Endothelial cell of umbilical vein (primary cell): ENCODE results near the gene FANCC. TPM values are rescaled to one million over a fixed set of nuclear protein-coding genes. Genes with fewer than 3 reads are reported as not detected.
A peak's percentile ranks its signal among the peaks of the same experiment; 100 is the strongest.

Source experiments
- BruUV-seq: library from RNA; stranded (reverse); fragments of 400-500 nt; replicated peaks from 2 replicates; lab custom pipeline; 2021; lab: Mats Ljungman, UMichigan
- CTCF ChIA-PET: fragments of 300-600, 350-600 bp; sonication (Branson Sonifier 250); formaldehyde crosslinking; loops from one replicate; lab custom pipeline; 2021; ENCODE audit warnings: antibody characterized with exemption, inconsistent platforms; lab: Charles Lee
- POLR2A ChIA-PET: fragments of 300-600, 350-600 bp; sonication (Branson Sonifier 250); formaldehyde crosslinking; loops from one replicate; lab custom pipeline; 2021; ENCODE audit warnings: antibody characterized with exemption, inconsistent platforms; lab: Charles Lee
- DNase-seq: peaks from one replicate; pipeline ENCODE4 v3.0.0-alpha.2; 2011; ENCODE audit warnings: low read depth, low spot score
- FAIRE-seq: peaks from 2 replicates; lab custom pipeline; 2011; peaks lifted over from hg19 to GRCh38; lab: Jason Lieb, UNC
- H2AFZ ChIP-seq: 2 replicates; pipeline ENCODE4 v1.6.0; 2012; ENCODE audit warnings: low read depth, low read length, control low read depth, inconsistent platforms
- H3K27ac ChIP-seq: 2 replicates; pipeline ENCODE4 v1.5.1; 2011; ENCODE audit warnings: low read depth, mild to moderate bottlenecking, control low read depth, low read length, moderate library complexity; ENCODE audit not compliant: insufficient read depth
- H3K27me3 ChIP-seq, 2 experiments: 2 replicates each; pipeline versions ENCODE4 v1.6.0 to v1.6.1; 2011; ENCODE audit warnings: low read length in 2 of 2, mixed read lengths in 1 of 2; ENCODE audit not compliant: control insufficient read depth in 2 of 2, insufficient read depth in 2 of 2
- H3K36me3 ChIP-seq, 2 experiments: 2 replicates in 1 of 2; 3 replicates in 1 of 2; pipeline ENCODE4 v1.5.1; 2011; ENCODE audit warnings: low read length in 2 of 2, mild to moderate bottlenecking in 1 of 2, moderate library complexity in 1 of 2; ENCODE audit not compliant: control insufficient read depth in 2 of 2, insufficient read depth in 2 of 2; ENCODE audit errors: extremely low read depth in 1 of 2
- H3K4me1 ChIP-seq: 3 replicates; pipeline ENCODE4 v1.5.1; 2011; ENCODE audit warnings: mild to moderate bottlenecking, low read length; ENCODE audit not compliant: control insufficient read depth, insufficient read depth; ENCODE audit errors: extremely low read depth
- H3K4me2 ChIP-seq: 2 replicates; pipeline ENCODE4 v1.6.1; 2011; ENCODE audit warnings: low read length, control low read depth, mixed read lengths; ENCODE audit not compliant: insufficient read depth
- H3K4me3 ChIP-seq, 3 experiments: fragments of 200-600 bp in 1 of 3; sonication (generic), shearing (Covaris generic) in 1 of 3; replicated peaks in 1 of 3; 2 replicates each; pipeline ENCODE4 v1.5.1; 2011 to 2016; ENCODE audit warnings: control low read depth in 3 of 3, low read length in 3 of 3, mild to moderate bottlenecking in 2 of 3, inconsistent platforms in 1 of 3, low read depth in 1 of 3, moderate library complexity in 1 of 3; ENCODE audit not compliant: insufficient read depth in 1 of 3
- H3K79me2 ChIP-seq: 2 replicates; pipeline ENCODE4 v1.6.0; 2012; ENCODE audit warnings: low read length, inconsistent platforms; ENCODE audit not compliant: control insufficient read depth, insufficient read depth
- H3K9ac ChIP-seq: replicated peaks from 2 replicates; pipeline ENCODE3; 2011; ENCODE audit warnings: low read length, control low read depth; ENCODE audit not compliant: insufficient read depth; ENCODE audit errors: extremely low read depth
- H3K9me1 ChIP-seq: replicated peaks from 3 replicates; pipeline ENCODE4 v1.6.0; 2011; ENCODE audit warnings: mild to moderate bottlenecking, low read length; ENCODE audit not compliant: control insufficient read depth, insufficient read depth; ENCODE audit errors: extremely low read depth
- H3K9me3 ChIP-seq: replicated peaks from 2 replicates; pipeline ENCODE4 v1.5.1; 2012; ENCODE audit warnings: low read length, inconsistent platforms; ENCODE audit not compliant: control insufficient read depth, insufficient read depth
- H4K20me1 ChIP-seq: replicated peaks from 2 replicates; pipeline ENCODE3; 2011; ENCODE audit warnings: mild to moderate bottlenecking, low read length; ENCODE audit not compliant: control insufficient read depth, insufficient read depth; ENCODE audit errors: extremely low read depth
- FOS ChIP-seq: IDR thresholded peaks from 2 replicates; pipeline ENCODE4 v1.6.1; 2011; ENCODE audit warnings: mild to moderate bottlenecking, low read length, moderate library complexity, borderline replicate concordance; ENCODE audit not compliant: insufficient read depth
- JUN ChIP-seq: IDR thresholded peaks from 2 replicates; pipeline ENCODE4 v1.6.1; 2011; ENCODE audit warnings: borderline replicate concordance, low read depth; ENCODE audit not compliant: insufficient read length, insufficient read depth
- MYC ChIP-seq: IDR thresholded peaks from one replicate; pipeline ENCODE4 v1.6.1; 2011; ENCODE audit warnings: mild to moderate bottlenecking, low read depth, low read length
- dilution Hi-C: fragments of 300-500 bp; cut with MboI; formaldehyde crosslinking; loops from one replicate; pipeline ENCODE4 v1.15.0; 2019; ENCODE audit warnings: low sequenced_read_pairs; ENCODE audit not compliant: extremely low pct_ligation_motif_present
- intact Hi-C: fragments of 100-400 bp; cut with micrococcal nuclease; formaldehyde crosslinking; loops from one replicate; pipeline ENCODE4 v1.10.0; 2022
- polyA plus RNA-seq, 4 experiments: library from polyadenylated mRNA; depleted of rRNA in 3 of 4; stranded (reverse) in 3 of 4; unstranded in 1 of 4; fragments of >200 nt; gene quantifications; 2 replicates each; pipeline versions ENCODE4 v1.2.1 to v1.2.3, GENCODE V29; 2011 to 2012; ENCODE audit warnings: missing spikeins in 1 of 4
- total RNA-seq: library from RNA; stranded (reverse); gene quantifications from 2 replicates; pipeline ENCODE4 v1.2.3, GENCODE V29; 2021
- TF ChIP-seq, protein P1 (sequence below), 2 donors: IDR thresholded peaks; 1 replicate in 1 of 2; 2 replicates in 1 of 2; pipeline ENCODE4 v1.5.1; 2011; ENCODE audit warnings: low read length in 2 of 2, mild to moderate bottlenecking in 2 of 2, moderate library complexity in 2 of 2, control low read depth in 1 of 2, inconsistent platforms in 1 of 2, low read depth in 1 of 2; ENCODE audit not compliant: insufficient read depth in 1 of 2; ENCODE audit errors: extremely low read depth in 1 of 2
- TF ChIP-seq, protein P2 (sequence below): IDR thresholded peaks from 2 replicates; pipeline ENCODE4 v1.6.1; 2011; ENCODE audit not compliant: insufficient read depth, insufficient read length

FANCC gene
- total and polyA plus RNA-seq, 2 donors (not counting 3 experiments of a cell fraction or from before 2014, with no cell fraction given), result 5.7 to 13.1 TPM

DNA sequence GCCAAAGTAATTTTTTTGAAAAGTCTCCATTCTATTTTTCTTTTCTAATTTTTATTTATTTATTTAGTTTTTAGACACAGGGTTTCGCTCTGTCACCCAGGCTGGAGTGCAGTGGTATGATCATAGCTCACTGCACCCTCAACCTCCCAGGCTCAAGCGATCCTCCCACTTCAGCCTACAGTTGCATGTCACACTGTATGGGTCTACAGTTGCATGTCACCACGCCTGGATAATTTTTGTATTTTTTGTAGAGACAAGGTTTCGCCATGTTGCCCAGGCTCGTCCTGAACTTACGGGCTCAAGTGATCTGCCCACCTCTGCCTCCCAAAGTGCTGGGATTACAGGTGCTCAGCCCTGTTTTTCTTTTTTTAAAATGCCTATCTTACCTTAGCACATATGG is 10.7 kb downstream of the FANCC start:
- dilution Hi-C loops, result no loop called here
- Histone ChIP-seq H3K4me2 (no peak overlapping the region), H3K9me3 (no peaks in the 10 kb centered on the region), H3K27ac (no peak overlapping the region), H3K36me3 (no peaks in the 10 kb centered on the region), H3K4me3 (no peak overlapping the region), H3K9ac (no peak overlapping the region), H3K4me1 (peaks cover 26% of the 10 kb centered on the region), H3K79me2 (peaks cover 3% of the 10 kb centered on the region), H2AFZ (no peak overlapping the region), H3K27me3 (no peaks in the 10 kb centered on the region), H4K20me1 (no peaks in the 10 kb centered on the region), H3K9me1 (no peaks in the 10 kb centered on the region)
- no TSS peak for BruUV-seq
- FAIRE-seq (no peak), DNase-seq (no peak)
- TF ChIP-seq, protein P1, sequence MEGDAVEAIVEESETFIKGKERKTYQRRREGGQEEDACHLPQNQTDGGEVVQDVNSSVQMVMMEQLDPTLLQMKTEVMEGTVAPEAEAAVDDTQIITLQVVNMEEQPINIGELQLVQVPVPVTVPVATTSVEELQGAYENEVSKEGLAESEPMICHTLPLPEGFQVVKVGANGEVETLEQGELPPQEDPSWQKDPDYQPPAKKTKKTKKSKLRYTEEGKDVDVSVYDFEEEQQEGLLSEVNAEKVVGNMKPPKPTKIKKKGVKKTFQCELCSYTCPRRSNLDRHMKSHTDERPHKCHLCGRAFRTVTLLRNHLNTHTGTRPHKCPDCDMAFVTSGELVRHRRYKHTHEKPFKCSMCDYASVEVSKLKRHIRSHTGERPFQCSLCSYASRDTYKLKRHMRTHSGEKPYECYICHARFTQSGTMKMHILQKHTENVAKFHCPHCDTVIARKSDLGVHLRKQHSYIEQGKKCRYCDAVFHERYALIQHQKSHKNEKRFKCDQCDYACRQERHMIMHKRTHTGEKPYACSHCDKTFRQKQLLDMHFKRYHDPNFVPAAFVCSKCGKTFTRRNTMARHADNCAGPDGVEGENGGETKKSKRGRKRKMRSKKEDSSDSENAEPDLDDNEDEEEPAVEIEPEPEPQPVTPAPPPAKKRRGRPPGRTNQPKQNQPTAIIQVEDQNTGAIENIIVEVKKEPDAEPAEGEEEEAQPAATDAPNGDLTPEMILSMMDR (IDR thresholded peaks at IDR 0.05; ENCODE audit: extremely low read depth in 1 of 2, insufficient read depth in 1 of 2, low read depth in 1 of 2, low read length in 2 of 2), result no peak
- TF ChIP-seq JUN, result no peak
- TF ChIP-seq MYC, result no peak
- intact Hi-C loops, result loop anchor here (5.0 kb wide), 1 partner anchor 1115 kb away; no protein-coding TSS in a partner anchor
- ChIA-PET POLR2A (no interaction called here), CTCF (interaction anchor here (1.3 kb wide), 1 partner anchor 29 kb away, joined by 3 read pairs; no protein-coding TSS in a partner anchor)

DNA sequence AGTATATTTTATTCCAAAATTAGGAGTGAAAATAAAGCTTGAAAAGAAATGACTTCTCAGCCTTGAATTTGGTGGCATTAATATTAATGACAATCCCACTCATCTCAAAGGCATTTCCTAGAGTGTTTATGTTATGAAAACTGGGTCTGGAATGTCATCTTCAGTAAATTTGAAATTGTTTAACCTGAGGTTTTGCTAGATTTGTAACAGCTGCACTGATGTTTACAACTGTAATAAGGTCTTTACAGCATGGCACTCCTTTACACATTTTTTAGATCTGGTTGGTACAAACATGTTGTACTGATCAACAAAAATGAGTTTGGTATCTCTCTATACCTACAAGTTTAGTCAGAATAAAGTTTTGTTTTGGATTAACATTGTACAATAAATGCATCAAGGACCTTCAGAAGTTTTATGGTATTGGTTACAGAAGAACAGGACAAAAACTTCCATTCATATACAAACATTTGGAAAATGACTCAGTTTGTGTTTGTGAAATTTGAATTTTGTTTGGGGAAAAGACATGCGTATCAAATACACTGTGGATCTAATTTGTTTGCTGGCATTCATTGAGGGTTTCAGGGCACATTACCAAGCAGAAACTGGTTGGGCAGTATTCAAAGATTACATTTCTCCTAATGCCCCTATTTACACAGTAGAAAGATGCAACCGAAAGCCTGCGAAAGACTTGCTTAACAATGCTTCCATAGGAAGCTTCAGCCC is 11.6 kb downstream of the FANCC start:
- peaks cover 26% of the 10 kb centered on the region for H3K4me1 ChIP-seq
- peaks cover 3% of the 10 kb centered on the region for H3K79me2 ChIP-seq
- no peak overlapping the region for H3K4me3 ChIP-seq
- no TSS peak for BruUV-seq
- H3K9ac ChIP-seq, result peak overlapping the region; percentile 29
- TF ChIP-seq, protein P2, sequence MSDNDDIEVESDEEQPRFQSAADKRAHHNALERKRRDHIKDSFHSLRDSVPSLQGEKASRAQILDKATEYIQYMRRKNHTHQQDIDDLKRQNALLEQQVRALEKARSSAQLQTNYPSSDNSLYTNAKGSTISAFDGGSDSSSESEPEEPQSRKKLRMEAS, result no peak
- TF ChIP-seq MYC, result no peak
- peak; percentile 61 for TF ChIP-seq JUN
- TF ChIP-seq, protein P1 (IDR thresholded peaks at IDR 0.05; ENCODE audit: extremely low read depth in 1 of 2, insufficient read depth in 1 of 2, low read depth in 1 of 2, low read length in 2 of 2), result no peak
- TF ChIP-seq FOS, result peak; percentile 44
- FAIRE-seq (peak; percentile 66), DNase-seq (peak; percentile 35)
- peak overlapping the region; percentile 10 for H3K27ac ChIP-seq
- H3K27me3 ChIP-seq, result no peaks in the 10 kb centered on the region
- peak overlapping the region; percentile 72 for H3K4me2 ChIP-seq
- no peak overlapping the region for H2AFZ ChIP-seq
- intact Hi-C loops (loop anchor here (1.0 to 5.0 kb wide), 2 partner anchors 10 to 1116 kb away; no protein-coding TSS in a partner anchor), dilution Hi-C loops (no loop called here)
- H3K36me3 ChIP-seq, result no peaks in the 10 kb centered on the region
- ChIA-PET POLR2A (no interaction called here), CTCF (no interaction called here)
- no peaks in the 10 kb centered on the region for H4K20me1 ChIP-seq
- no peaks in the 10 kb centered on the region for H3K9me1 ChIP-seq
- no peaks in the 10 kb centered on the region for H3K9me3 ChIP-seq
